ENCODE measurements around the gene ALS2CL.

Gene ALS2CL

DNA sequence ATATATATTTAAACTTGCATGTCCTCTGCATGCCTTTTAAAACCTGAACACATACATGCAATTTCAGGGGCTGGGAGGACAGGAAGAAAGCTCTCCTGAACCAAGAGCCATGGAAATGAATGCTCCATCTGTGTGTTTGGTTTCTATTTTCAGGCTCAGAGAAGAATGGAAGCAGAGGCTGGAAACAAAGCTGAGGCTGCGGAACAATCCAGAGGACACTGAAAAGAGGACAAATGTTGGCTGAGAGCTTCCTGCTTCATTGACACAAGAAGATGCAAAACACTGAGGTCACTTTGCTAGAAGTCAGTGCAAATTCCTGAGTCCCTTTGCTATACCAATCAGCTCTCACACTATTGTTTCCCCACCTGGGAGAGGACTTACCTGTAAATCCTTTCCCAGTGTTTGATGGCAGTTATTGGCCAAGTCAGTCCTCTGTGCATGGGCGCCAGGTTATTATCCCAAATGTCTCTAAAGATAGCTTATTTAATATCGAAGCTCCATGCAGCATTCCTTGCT, 68.4 kb downstream of the ALS2CL start:
- no peak for DNase-seq

DNA sequence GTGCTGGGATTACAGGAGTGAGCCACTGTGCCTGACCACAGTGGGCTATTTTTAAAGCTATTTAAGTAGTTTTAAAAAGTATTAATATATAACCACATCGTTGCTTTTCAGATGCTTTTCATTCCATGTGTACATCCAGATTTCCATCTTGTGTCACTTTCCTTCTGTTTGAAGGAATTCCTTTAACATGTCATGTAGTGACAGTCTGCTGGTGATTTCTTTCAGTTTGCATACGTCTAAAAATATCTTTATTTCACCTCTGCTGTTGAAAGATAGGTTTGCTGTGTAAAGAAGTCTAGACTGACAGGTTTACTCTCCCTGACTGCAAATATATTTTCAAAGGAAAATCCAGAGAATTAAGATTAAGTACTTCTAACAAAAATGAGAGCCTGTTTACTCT, 68.9 kb downstream of the ALS2CL start:
- DNase-seq, result no peak

DNA sequence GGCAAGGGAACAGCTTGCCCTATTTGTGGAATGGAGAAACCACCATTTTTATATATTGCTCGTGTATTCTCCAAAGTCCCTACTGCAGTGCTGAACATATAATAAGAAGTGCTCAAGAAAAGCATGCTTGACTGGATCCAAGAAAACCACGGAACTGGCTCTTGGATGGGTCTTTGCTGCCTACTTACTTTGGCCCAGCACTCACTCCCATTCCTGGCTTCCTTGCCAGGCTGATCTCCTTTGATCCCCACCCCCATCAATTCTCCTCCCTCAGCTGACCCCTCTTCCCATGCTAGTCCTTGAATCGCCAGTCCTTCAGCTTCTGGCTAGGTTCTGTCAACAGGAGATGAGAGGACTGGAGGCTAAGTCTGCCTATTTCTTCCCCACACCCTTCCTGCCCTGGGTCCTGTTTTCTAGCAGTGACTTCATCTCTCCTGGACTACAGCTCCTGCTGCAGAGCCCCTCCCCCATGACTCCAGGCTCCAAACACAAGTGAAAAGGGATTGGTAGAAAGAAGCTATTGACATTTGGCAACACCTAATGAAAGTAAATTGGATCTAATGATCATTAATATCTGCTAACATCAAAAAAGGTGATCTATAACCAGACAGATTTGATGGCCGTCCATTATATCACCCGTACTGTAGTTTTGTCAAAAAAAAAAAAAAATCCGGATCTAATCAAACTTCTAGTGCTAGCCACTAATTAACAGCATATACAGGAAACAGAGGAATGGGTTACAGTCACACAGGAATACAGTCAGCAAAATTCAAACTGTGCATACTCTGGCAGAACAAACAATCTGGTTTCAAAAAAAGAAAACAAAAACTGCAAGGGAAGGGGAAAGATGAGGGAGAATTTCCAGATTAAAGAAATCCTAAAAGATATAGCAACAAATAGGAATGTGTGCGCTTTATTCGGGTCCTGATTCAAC, 73.4 kb downstream of the ALS2CL start:
- peak; percentile 7 for DNase-seq
